Activated CD4-positive, alpha-beta T cell treated with anti-CD3 and anti-CD28 coated beads, Interleukin-2, amount 10 ng/mL, durations not matched to agents 7 days and 5 days (primary cell): Measurements from ENCODE around the gene RNU6-9. TPM values are rescaled to one million over a fixed set of nuclear protein-coding genes. Genes with fewer than 3 reads are reported as not detected.
"Not testable (repeated sequence)": the region's sequence is repeated elsewhere in the genome, so short reads cannot be mapped to it uniquely, and the experiment has no call there.

ENCODE experiments used
- CTCF ChIA-PET: fragments of 350-600 bp; sonication (Branson Sonifier 250); formaldehyde crosslinking; loops from one replicate; lab custom pipeline; 2021; ENCODE audit warnings: antibody characterized with exemption; lab: Charles Lee
- POLR2A ChIA-PET: fragments of 350-600 bp; sonication (Branson Sonifier 250); formaldehyde crosslinking; loops from one replicate; lab custom pipeline; 2021; ENCODE audit warnings: antibody characterized with exemption; lab: Charles Lee
- DNase-seq: peaks from one replicate; pipeline ENCODE4 v3.0.0-alpha.2; 2020
- H3K27ac Mint-ChIP-seq: one replicate; pipeline ENCODE4 v1.8.0; 2021; ENCODE audit warnings: mild to moderate bottlenecking, moderate library complexity, mixed read lengths
- H3K27me3 Mint-ChIP-seq: one replicate; pipeline ENCODE4 v1.8.0; 2021; ENCODE audit warnings: mixed read lengths
- H3K36me3 Mint-ChIP-seq: one replicate; pipeline ENCODE4 v1.8.0; 2021; ENCODE audit warnings: low read depth, mixed read lengths
- H3K4me1 Mint-ChIP-seq: one replicate; pipeline ENCODE4 v1.8.0; 2021; ENCODE audit warnings: mixed read lengths
- H3K4me3 Mint-ChIP-seq: one replicate; pipeline ENCODE4 v1.8.0; 2021; ENCODE audit warnings: mild to moderate bottlenecking, moderate library complexity, mixed read lengths
- H3K9me3 Mint-ChIP-seq: one replicate; pipeline ENCODE4 v1.8.0; 2021; ENCODE audit warnings: mixed read lengths
- total RNA-seq, 2 experiments: library from RNA; stranded (reverse); gene quantifications; one replicate each; pipeline ENCODE4 v1.2.3, GENCODE V29; 2021

Gene RNU6-9
- total RNA-seq, 2 experiments from 2014 or later: not detected

DNA sequence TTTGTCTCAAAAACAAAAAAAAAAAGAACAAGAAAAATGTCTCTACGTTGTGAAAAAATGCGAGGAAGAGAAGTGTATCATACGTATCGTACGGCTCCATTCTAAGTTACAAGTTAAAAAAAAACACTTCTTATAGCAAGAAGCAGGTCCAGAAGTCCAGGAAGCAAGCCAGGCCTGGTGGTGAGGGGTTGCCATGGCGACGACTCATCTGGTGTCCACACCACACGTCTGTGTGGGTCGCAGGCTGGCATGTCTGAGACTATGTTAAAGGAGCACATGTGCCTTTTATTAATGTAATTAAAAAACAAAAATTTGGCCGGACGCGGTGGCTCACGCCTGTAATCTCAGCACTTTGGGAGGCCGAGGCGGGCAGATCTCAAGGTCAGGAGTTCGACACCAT is 6.2 kb upstream of the RNU6-9 start:
- H3K27ac Mint-ChIP-seq: no peak overlapping the region
- ChIA-PET CTCF (no interaction called here), POLR2A (no interaction called here)

DNA sequence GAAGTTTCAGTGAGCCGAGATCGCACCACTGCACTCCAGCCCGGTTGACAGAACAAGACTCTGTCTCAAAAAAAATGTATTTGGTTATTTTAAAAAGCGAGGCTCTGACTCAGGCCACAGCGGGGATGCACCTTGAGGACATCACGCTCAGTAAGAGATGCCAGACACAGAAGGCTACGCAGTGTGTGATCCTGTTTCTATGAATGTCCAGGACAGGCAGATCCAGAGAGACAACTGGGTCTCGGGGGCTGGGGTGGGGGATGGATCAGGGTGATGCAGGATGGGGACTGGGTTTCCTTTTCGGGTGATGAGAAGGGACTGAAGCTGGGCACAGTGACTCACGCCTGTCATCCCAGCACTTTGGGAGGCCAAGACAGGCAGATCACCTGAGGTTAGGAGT is 5.7 kb upstream of the RNU6-9 start:
- Mint-ChIP-seq H3K36me3 (peaks cover 11% of the 10 kb centered on the region), H3K9me3 (no peaks in the 10 kb centered on the region), H3K27ac (peak overlapping the region; percentile 41), H3K27me3 (no peaks in the 10 kb centered on the region), H3K4me3 (no peak overlapping the region), H3K4me1 (peaks cover 13% of the 10 kb centered on the region)
- no peak for DNase-seq
- CTCF ChIA-PET: no interaction called here
- POLR2A ChIA-PET: no interaction called here

More for the DNA sequence above, 6.2 kb upstream of the RNU6-9 start:
- DNase-seq: no peak
- Mint-ChIP-seq H3K27me3 (no peaks in the 10 kb centered on the region), H3K4me1 (peaks cover 11% of the 10 kb centered on the region), H3K36me3 (peaks cover 15% of the 10 kb centered on the region), H3K4me3 (no peak overlapping the region), H3K9me3 (no peaks in the 10 kb centered on the region)

DNA sequence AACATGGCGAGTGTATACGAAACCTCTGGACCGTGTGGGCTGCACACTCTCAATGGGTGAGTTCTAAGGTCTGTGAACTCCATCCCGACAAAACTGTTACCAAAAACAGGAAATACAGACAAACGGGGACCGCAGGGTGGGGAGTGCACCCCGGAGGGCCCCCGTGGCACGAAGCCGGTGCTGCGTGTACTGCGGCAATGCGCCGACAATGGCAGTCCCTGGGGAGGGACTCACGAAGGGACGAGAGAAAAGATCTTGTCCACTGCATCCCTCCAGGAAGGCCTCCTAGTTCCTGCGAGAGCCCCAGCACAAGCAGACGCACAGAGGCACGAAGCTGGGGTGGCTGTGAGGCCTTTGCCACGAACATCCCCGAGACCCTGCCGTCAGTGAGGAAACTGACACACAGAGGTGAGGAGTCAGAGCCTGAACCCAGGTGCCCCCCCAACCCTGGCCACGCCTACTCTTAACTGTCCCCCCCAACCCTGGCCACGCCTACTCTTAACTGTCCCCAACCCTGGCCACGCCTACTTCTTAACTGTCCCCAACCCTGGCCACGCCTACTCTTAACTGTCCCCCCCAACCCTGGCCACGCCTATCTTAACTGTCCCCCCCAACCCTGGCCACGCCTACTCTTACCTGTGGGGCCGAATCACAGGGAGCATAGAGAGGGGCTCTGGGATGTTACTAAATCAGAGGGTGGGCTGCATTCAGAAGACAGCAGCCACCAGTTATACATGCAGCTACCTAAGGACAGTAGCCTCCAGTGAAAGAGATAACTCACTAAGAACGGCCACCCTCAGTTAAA is 4.5 kb upstream of the RNU6-9 start:
- CTCF ChIA-PET: interaction anchor here (0.7 kb wide), 1 partner anchor 20 kb away, joined by 3 read pairs; no protein-coding TSS in a partner anchor
- Mint-ChIP-seq H3K9me3 (no peaks in the 10 kb centered on the region), H3K27me3 (no peaks in the 10 kb centered on the region), H3K4me3 (no peak overlapping the region), H3K4me1 (peaks cover 22% of the 10 kb centered on the region), H3K36me3 (peaks cover 15% of the 10 kb centered on the region), H3K27ac (peak overlapping the region; percentile 78)
- peak; percentile 30 for DNase-seq
- POLR2A ChIA-PET: no interaction called here

DNA sequence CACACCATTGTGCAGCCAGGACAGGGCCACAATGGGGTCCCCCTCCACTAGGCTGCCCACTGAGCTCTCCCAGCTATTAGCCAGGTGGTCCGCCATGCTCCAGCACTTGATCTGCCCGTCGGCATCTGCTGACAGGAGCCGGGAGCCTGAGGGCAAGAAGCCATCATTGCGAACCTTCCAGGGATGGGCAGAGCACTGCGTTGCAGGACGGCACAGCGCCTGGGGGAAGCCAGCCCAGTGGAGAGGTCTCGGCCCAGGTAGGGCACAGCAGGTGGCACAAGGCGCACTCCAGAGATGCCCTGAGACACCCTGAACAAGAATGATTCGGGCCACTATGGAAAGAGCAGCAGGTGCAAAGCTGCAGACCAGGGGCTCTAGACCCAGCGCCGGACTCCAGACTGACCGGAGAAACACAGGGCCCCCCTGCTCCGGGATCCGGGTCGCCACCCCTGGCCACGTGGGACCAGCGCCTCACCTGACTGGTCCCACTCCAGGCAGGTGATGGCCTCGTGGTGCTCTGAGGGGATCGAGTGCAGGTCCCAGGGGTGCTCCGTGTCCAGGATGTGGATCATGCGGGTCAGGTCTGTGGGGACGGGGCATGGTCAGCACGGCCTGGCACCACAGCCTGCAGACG is 3.5 kb upstream of the RNU6-9 start:
- ChIA-PET POLR2A (no interaction called here), CTCF (interaction anchor here (0.9 kb wide), 1 partner anchor 26 kb away, joined by 4 read pairs; no protein-coding TSS in a partner anchor)
- no peaks in the 10 kb centered on the region for H3K27me3 Mint-ChIP-seq
- no peak for DNase-seq
- no peak overlapping the region for H3K4me3 Mint-ChIP-seq
- H3K27ac Mint-ChIP-seq: peak overlapping the region; percentile 31
- H3K36me3 Mint-ChIP-seq: peaks cover 15% of the 10 kb centered on the region
- H3K9me3 Mint-ChIP-seq: no peaks in the 10 kb centered on the region
- H3K4me1 Mint-ChIP-seq: peaks cover 24% of the 10 kb centered on the region

DNA sequence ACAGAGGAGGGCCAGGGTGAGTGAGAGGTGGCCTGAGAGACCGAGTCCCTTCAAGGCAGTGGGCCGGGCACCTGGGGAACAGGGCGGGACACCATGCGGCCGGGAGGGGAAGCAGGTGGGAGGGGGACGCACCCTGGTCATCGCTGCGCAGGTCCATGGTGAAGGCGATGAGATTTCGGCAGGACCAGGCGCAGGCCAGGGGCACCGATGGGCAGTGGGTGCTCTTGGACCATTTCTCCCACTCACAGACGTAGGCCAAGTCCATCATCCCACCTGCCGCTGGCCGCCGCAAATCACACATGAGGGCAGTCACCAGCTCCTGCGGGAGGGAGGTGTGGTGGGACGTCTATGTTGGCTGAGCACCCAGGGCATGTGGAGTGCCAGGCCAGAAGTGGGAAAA is 2.5 kb upstream of the RNU6-9 start:
- DNase-seq: no peak
- ChIA-PET CTCF (no interaction called here), POLR2A (no interaction called here)
- Mint-ChIP-seq H3K27me3 (no peaks in the 10 kb centered on the region), H3K9me3 (no peaks in the 10 kb centered on the region), H3K4me3 (peak overlapping the region; percentile 61), H3K27ac (peak overlapping the region; percentile 82), H3K4me1 (peaks cover 26% of the 10 kb centered on the region), H3K36me3 (peaks cover 13% of the 10 kb centered on the region)

DNA sequence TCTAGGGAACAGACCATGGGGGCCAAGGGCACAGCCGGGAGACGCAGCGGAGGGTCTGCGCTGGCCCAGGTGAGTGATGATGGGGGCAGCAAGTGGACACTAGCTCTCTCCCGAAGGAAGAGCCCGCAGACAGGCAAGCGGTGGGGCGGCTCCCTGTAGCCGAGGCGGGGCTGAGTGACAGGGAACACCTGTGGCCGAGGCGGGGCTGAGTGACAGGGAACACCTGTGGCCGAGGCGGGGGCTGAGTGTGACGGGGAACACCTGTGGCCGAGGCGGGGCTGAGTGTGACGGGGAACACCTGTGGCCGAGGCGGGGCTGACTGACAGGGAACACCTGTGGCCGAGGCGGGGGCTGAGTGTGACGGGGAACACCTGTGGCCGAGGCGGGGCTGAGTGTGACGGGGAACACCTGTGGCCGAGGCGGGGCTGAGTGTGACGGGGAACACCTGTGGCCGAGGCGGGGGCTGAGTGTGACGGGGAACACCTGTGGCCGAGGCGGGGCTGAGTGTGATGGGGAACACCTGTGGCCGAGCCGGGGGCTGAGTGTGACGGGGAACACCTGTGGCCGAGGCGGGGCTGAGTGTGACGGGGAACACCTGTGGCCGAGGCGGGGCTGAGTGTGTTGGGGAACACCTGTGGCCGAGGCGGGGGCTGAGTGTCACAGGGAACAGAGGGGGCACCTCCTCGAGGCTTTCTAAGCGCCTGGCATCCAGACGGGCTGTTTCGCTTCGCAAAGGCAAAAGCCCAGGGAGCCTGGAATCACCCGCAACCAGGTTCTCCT is 1.7 kb upstream of the RNU6-9 start:
- H3K4me3 Mint-ChIP-seq: peak overlapping the region; percentile 77
- H3K27me3 Mint-ChIP-seq, H3K9me3 Mint-ChIP-seq, DNase-seq, POLR2A ChIA-PET: not testable (repeated sequence)
- H3K4me1 Mint-ChIP-seq: peaks cover 27% of the 10 kb centered on the region
- CTCF ChIA-PET: interaction anchor here (2.0 kb wide), 1 partner anchor 18 kb away, joined by 17 read pairs; no protein-coding TSS in a partner anchor
- H3K36me3 Mint-ChIP-seq: peaks cover 13% of the 10 kb centered on the region
- peak overlapping the region; percentile 64 for H3K27ac Mint-ChIP-seq

DNA sequence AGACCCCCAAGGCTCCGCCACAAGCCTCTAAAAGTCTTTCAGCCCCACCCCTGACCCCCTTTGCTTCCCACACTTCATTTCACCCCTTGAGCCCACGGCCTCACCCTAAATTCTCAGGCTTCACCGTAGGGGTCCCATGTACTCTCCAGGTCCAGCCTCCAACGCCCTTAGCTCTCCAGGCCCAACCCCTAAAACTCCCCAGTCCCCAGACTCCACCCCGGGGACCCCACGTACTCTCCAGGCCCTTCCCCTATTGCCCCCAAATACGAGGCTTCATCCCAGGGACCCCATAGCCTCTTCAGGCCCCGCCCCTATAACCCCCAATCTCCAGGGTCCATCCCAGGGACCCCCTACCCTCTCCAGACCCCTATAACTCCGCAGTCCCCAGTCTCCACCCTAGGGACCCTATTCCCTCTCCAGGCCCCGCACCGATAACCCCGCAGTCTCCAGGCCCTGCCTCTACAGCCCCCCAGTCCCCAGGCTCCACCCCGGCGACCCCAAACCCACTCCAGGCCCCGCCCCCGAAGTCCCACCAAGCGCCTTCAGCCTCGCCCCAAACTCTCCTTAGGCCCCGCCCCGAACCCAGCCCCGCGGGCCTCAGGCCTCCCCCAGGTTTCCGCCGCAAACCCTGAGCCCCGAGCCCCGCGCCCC is 916 bp upstream of the RNU6-9 start:
- peaks cover 15% of the 10 kb centered on the region for H3K36me3 Mint-ChIP-seq
- no peaks in the 10 kb centered on the region for H3K27me3 Mint-ChIP-seq
- ChIA-PET CTCF (interaction anchor here (1.2 to 2.0 kb wide), 3 partner anchors 17 to 29 kb away, joined by 3 to 17 read pairs (median 13); no protein-coding TSS in a partner anchor), POLR2A (interaction anchor here (0.6 kb wide), 1 partner anchor 18 kb away, joined by 3 read pairs; no protein-coding TSS in a partner anchor)
- H3K4me3 Mint-ChIP-seq: peak overlapping the region; percentile 77
- H3K4me1 Mint-ChIP-seq: peaks cover 28% of the 10 kb centered on the region
- H3K9me3 Mint-ChIP-seq: no peaks in the 10 kb centered on the region
- no peak for DNase-seq
- H3K27ac Mint-ChIP-seq: peak overlapping the region; percentile 85

DNA sequence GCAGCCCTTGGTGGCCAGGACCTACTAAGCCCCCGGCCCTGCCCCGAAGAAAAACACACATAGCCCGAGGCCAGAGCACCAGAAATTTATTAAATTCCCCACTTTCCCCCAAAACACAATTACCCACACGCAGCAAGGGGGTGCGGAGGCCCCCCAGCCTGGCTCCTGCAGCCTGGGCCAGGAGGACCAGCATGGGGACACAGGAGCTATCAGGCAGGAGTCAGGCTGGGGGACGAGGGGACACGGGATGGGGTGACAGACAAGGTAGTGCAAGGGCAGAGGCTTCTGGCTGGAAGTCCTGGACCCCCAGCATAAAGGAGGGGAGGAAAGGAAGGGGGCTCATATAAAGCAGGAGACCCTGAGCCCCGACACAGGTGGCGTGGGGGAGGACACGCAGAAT is 3.1 kb downstream of the RNU6-9 start:
- Mint-ChIP-seq H3K27me3 (no peaks in the 10 kb centered on the region), H3K9me3 (no peaks in the 10 kb centered on the region), H3K4me3 (no peak overlapping the region), H3K27ac (no peak overlapping the region), H3K36me3 (peaks cover 20% of the 10 kb centered on the region), H3K4me1 (peaks cover 26% of the 10 kb centered on the region)
- ChIA-PET POLR2A (no interaction called here), CTCF (interaction anchor here (0.6 to 2.2 kb wide), 5 partner anchors 10 to 56 kb away, joined by 3 to 6 read pairs (median 5); no protein-coding TSS in a partner anchor)
- DNase-seq: no peak

DNA sequence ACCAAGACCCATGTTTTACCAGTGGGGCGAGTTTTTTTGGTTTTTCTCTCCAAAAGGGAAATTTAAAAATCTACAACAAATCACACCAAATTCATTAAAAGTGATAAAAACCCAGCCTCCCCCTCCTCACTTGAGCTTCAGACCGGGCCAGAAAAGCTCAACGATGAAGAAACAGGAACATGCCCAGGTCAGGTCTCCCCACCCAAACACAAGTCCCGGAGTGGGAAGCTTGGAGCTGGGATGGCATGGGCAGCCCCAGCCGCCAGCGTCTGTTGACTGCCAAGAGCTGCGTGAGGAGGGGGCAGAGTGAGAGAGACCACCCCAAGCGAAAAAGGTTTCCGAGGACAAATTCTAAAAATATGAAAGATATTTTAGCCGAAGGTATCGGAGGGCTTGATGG is 3.7 kb downstream of the RNU6-9 start:
- peaks cover 21% of the 10 kb centered on the region for H3K36me3 Mint-ChIP-seq
- no peaks in the 10 kb centered on the region for H3K9me3 Mint-ChIP-seq
- peaks cover 27% of the 10 kb centered on the region for H3K4me1 Mint-ChIP-seq
- H3K4me3 Mint-ChIP-seq: no peak overlapping the region
- ChIA-PET CTCF (interaction anchor here (0.6 to 2.2 kb wide), 5 partner anchors 9 to 297 kb away, joined by 3 to 6 read pairs (median 5); no protein-coding TSS in a partner anchor), POLR2A (no interaction called here)
- no peaks in the 10 kb centered on the region for H3K27me3 Mint-ChIP-seq
- DNase-seq: no peak
- H3K27ac Mint-ChIP-seq: no peak overlapping the region

DNA sequence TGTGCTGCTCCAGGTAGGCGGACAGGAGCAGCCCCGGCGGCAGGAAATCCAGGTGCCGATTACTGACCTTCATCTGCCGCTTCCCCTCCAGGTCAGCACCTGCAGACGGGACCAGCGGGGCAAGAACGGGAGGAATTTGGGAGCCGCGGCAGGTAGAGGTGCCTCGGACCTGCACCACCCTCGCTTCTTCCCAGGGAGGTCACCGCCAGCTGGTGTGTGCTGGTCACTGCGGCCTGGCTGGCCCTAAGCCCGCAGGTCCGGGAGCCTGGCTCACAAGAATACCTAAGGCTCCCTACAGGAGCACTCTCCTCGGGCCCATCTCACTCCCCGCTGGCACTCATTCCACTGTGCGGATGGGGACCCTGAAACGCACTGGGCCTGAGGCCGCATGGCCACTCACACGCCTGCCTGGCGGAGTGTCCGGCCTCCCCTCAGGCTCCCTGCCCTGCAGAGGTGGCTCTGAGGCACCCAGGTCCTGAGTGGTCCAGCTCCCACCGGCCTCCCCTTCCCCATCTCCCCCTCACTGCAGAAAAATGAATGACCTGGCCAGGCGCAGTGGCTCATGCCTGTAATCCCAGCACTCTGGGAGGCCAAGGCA is 4.3 kb downstream of the RNU6-9 start:
- CTCF ChIA-PET: interaction anchor here (0.6 to 2.2 kb wide), 5 partner anchors 9 to 296 kb away, joined by 3 to 6 read pairs (median 5); no protein-coding TSS in a partner anchor

DNA sequence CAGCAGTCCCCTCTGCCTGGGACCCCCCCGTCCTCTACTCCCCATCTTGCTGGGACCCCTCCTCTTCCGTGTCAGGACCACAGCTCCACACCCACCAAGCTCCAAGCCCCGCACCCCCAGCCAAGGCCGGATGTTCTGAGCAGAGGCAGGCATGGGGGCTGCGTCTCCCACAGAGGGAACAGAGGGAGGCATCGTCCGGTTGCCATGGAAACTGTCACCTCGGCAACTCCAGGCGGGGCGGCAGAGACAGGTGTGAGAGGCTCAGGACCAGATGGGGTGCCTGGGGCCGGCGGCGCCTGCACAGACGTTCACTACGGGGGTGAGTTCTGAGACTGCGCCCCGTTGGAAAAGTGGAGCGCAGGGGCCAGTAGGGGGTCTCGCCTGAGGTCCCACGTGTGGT is 5.4 kb downstream of the RNU6-9 start:
- Mint-ChIP-seq H3K27me3 (no peaks in the 10 kb centered on the region), H3K9me3 (no peaks in the 10 kb centered on the region), H3K27ac (no peak overlapping the region), H3K4me3 (no peak overlapping the region), H3K36me3 (peaks cover 20% of the 10 kb centered on the region), H3K4me1 (peaks cover 19% of the 10 kb centered on the region)
- peak; percentile 54 for DNase-seq
- POLR2A ChIA-PET: no interaction called here
- CTCF ChIA-PET: interaction anchor here (2.2 kb wide), 1 partner anchor 35 kb away, joined by 5 read pairs; no protein-coding TSS in a partner anchor

More for the DNA sequence above, 4.3 kb downstream of the RNU6-9 start:
- POLR2A ChIA-PET: no interaction called here
- no peak for DNase-seq
- peaks cover 26% of the 10 kb centered on the region for H3K4me1 Mint-ChIP-seq
- no peaks in the 10 kb centered on the region for H3K9me3 Mint-ChIP-seq
- H3K4me3 Mint-ChIP-seq: no peak overlapping the region
- H3K27ac Mint-ChIP-seq: no peak overlapping the region
- H3K36me3 Mint-ChIP-seq: peaks cover 21% of the 10 kb centered on the region
- no peaks in the 10 kb centered on the region for H3K27me3 Mint-ChIP-seq
